Fibroblast of the aortic adventitia (primary cell): Measurements from ENCODE around the gene SRCAP. TPM values are rescaled to one million over a fixed set of nuclear protein-coding genes. Genes with fewer than 3 reads are reported as not detected.
A peak's percentile ranks its signal among the peaks of the same experiment; 100 is the strongest.
"Not testable (repeated sequence)": the region's sequence is repeated elsewhere in the genome, so short reads cannot be mapped to it uniquely, and the experiment has no call there.

ENCODE experiments used
- DNase-seq: peaks from one replicate; pipeline ENCODE4 v3.0.0-alpha.2; 2010; ENCODE audit warnings: low read depth
- H3K4me3 ChIP-seq: 2 replicates; pipeline ENCODE4 v1.5.1; 2011; ENCODE audit warnings: low read depth, mild to moderate bottlenecking, control low read depth, low read length, moderate library complexity
- total RNA-seq: library from RNA; depleted of rRNA; stranded (reverse); fragments of >200 nt; gene quantifications from 2 replicates; pipeline ENCODE4 v1.2.3, GENCODE V29; 2012; ENCODE audit warnings: low replicate concordance
- TF ChIP-seq, protein P1 (sequence below): IDR thresholded peaks from 2 replicates; pipeline ENCODE4 v1.5.1; 2011; ENCODE audit warnings: mild to moderate bottlenecking, low read length, control low read depth, inconsistent platforms; ENCODE audit not compliant: insufficient read depth

Gene SRCAP
- total RNA-seq, 1 donor: 21.9 TPM

DNA sequence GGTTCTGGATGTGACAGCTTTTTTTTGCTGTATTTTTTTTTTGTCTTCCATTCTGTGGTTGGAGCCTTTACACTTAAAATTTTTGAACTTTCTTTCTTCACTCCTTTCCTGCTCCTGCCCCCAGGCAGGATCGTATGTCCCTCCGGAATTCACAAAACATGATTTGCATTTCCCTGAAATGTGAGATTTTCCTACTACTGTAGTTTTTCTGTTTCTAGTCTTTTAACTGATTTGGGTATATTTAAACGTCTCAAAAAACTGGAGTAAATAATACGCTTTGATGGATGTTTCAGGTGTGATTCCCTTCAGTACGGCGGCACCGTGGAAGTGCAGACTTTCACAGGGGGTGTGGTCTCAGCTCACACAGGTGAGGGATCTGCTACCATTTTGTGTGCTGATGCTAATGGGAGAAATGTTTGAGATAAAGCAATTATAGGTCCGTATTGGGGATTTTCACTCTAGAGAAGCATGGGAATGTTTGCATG lies 686 bp downstream of the SRCAP start:
- TF ChIP-seq, protein P1, sequence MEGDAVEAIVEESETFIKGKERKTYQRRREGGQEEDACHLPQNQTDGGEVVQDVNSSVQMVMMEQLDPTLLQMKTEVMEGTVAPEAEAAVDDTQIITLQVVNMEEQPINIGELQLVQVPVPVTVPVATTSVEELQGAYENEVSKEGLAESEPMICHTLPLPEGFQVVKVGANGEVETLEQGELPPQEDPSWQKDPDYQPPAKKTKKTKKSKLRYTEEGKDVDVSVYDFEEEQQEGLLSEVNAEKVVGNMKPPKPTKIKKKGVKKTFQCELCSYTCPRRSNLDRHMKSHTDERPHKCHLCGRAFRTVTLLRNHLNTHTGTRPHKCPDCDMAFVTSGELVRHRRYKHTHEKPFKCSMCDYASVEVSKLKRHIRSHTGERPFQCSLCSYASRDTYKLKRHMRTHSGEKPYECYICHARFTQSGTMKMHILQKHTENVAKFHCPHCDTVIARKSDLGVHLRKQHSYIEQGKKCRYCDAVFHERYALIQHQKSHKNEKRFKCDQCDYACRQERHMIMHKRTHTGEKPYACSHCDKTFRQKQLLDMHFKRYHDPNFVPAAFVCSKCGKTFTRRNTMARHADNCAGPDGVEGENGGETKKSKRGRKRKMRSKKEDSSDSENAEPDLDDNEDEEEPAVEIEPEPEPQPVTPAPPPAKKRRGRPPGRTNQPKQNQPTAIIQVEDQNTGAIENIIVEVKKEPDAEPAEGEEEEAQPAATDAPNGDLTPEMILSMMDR: no peak
- peak overlapping the region; percentile 91 for H3K4me3 ChIP-seq
- no peak for DNase-seq

DNA sequence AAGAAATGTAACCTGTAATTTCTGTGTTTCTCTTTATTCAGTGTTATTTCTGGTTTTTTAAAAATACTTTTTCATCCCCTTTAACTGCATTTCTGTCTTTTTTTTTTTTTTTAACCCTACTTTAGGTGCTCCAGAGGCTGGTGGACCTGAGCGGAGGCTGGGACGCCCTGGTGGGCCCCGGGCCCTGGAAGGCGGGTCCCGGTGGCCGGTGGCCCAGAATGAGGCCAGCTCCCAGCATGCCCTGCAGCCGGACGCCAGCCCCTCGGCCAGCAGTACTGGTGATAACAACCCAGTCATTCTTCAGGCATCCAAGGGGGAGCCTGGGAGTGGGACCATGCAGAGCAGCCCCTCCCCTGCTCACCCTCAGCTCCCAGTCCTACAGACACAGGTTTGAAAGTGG lies 1.5 kb downstream of the SRCAP start:
- H3K4me3 ChIP-seq: peak overlapping the region; percentile 37
- TF ChIP-seq, protein P1: no peak
- DNase-seq: peak; percentile 73

DNA sequence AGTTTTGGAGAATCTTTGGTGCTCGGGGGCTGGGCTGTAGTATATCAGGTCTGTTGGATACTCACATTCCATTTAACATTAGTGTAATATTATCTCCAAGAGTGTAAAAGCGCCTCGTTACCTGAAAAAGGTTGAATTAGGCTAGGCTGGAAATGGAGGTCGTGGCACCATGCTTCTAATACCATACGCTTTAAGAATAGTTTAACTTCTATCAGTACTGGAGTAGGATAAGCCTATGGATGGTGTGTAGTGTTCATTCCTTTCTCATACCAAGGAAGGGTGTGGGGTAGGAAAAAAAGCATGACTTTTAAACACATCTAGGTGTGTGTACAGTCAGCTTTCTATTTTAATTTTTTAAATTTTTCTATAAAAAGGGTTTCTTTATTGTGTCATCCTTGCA lies 2.0 kb downstream of the SRCAP start:
- DNase-seq: no peak
- H3K4me3 ChIP-seq: peak overlapping the region; percentile 37
- TF ChIP-seq, protein P1: no peak

DNA sequence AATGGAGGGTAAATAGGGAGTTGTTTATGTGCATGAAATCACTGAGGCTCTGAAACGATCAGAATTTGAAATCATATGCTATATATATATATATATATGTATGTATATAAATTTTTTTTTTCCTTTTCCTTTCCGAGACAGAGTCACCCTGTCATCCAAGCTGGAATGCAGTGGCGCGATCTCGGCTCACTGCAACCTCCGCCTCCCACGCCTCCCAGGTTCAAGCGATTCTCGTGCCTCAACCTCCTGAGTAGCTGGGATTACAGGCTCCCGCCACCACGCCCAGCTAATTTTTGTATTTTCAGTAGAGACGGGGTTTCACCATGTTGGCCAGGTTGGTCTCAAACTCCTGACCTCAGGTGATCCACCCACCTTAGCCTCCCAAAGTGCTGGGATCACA lies 4.1 kb downstream of the SRCAP start:
- not testable (repeated sequence) for H3K4me3 ChIP-seq, DNase-seq

DNA sequence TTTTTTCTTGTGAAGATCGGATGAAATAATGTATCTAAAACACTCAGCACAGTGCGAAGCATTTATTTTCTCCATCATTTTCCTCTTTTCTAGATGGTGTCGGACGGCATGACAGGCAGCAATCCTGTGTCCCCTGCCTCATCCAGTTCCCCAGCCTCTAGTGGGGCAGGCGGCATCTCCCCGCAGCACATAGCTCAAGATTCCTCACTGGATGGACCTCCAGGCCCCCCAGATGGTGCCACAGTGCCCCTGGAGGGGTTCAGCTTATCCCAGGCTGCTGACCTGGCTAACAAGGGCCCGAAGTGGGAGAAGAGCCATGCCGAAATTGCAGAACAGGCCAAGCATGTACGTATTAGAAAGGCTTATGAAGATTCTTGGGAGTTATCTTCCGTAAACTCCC lies 5.0 kb downstream of the SRCAP start:
- TF ChIP-seq, protein P1: no peak
- no peak overlapping the region for H3K4me3 ChIP-seq
- DNase-seq: no peak

DNA sequence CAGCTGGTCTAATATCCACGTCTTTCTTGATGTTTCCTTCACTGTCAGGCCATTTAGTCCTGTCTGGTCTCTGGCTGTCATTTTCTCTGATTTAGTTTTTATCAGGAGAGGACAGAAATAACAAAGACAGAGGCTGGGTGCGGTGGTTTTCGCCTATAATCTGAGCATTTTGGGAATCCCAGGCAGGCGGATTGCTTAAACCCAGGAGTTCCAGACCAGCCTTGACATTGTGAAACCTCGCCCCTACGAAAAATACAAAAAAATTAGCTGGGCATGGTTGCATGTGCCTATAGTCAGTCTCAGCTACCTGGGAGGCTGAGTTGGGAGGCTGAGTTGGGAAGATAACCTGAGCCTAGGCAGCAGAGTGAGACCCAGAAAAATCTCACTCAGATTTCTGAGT lies 7.1 kb downstream of the SRCAP start:
- no peak overlapping the region for H3K4me3 ChIP-seq
- TF ChIP-seq, protein P1: no peak
- DNase-seq: no peak

DNA sequence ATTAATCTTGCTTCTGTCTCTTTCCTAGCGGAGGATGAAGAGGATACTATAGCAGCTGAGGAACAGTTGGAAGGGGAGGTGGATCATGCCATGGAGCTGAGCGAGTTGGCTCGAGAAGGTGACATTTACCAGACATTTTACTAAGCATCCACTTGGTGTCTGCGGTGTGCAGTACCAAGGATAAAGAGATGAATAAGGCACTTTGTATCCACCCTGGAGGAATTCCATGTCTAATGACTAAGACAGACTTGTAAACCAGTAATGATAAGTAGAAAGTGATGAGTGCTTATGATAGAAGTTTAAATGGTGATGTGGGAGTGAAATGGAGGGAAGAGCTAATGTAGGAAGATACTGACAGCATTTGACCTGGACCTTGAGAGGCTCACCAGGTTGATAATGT lies 12.0 kb downstream of the SRCAP start:
- no peak for DNase-seq
- H3K4me3 ChIP-seq: no peak overlapping the region
- TF ChIP-seq, protein P1: no peak
